ENCODE data around the gene CD86.

CD86 gene

DNA sequence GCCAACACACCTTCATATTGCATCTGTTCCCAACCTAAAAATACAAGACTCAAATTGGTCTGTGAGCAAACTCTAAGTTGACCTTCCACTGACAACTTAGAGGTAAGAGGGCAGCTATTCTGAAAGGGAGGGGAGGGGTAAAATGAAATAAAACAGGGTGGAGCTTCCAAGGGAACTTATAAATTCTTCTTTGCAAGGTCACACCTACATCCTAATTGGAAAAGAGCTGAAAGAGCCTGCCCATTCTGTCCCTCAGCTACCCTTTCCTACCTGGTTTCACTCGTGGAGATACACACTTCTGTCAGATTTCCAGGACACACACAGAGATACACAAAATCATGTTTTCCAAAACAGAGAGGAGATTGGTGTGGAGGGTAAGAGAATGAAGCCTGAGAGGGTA lies 34.1 kb upstream of the CD86 start:
- TF ChIP-seq REST (IDR thresholded peaks at IDR 0.05; ENCODE audit: insufficient read depth in 1 of 2, low read depth in 2 of 2, low read length in 2 of 2) (no peak), SIN3A (IDR thresholded peaks at IDR 0.05; ENCODE audit: borderline replicate concordance, insufficient read depth, low read length) (no peak), POLR2AphosphoS5 (IDR thresholded peaks at IDR 0.05; ENCODE audit: low read depth, low read length) (no peak), TAF1 (IDR thresholded peaks at IDR 0.05; ENCODE audit: borderline replicate concordance, insufficient read depth, low read length) (no peak), FOXP2 (optimal IDR thresholded peaks at IDR 0.05; ENCODE audit: borderline replicate concordance, extremely low read depth, extremely low read length, insufficient read depth) (no peak)

DNA sequence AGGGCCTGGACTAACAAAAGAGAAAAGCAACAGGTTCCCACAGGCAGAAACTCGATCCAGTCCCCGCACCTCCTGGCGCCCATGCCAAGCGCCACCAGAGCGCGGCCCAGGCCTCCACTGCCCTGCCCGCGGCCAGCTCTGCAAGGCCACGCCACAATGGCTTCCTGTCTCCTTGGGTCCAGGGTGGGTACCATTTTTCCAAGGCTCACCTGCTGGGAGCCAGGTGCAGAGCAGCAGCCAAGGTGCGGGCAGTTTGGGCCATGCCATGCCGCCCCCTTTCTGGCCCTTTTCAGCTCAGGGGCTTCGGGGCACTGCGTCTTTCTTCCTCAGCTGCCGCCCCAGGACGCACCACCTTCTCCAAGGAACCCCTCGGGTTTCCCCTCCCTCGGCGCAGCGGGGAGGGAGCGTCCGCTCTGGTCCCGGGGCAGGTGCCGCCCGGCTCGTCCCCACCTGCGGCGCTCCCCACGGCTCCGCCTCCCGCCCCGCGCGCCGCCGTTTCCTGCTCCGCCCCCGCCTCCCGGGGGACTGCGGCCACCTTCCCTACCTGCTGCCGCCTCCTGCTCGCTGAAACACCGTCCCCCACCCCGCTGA lies 33.3 kb upstream of the CD86 start, which contains the start of gene ILDR1:
TSS of gene ILDR1 (minus strand) at position 437 of the 591 bp plus-strand sequence. CDS start at position 267, 170 bp downstream.
- TF ChIP-seq POLR2AphosphoS5 (IDR thresholded peaks at IDR 0.05; ENCODE audit: low read depth, low read length) (no peak), REST (IDR thresholded peaks at IDR 0.05; ENCODE audit: insufficient read depth in 1 of 2, low read depth in 2 of 2, low read length in 2 of 2) (no peak), SIN3A (IDR thresholded peaks at IDR 0.05; ENCODE audit: borderline replicate concordance, insufficient read depth, low read length) (no peak)

- no peak for TF ChIP-seq POLR2AphosphoS5 (IDR thresholded peaks at IDR 0.05; ENCODE audit: low read depth, low read length)
Observed at GRCh38 chr3:122023335-122023910, 31.7 kb upstream of the CD86 start.

- TF ChIP-seq POLR2AphosphoS5 (IDR thresholded peaks at IDR 0.05; ENCODE audit: low read depth, low read length): no peak
- no peak for TF ChIP-seq REST (IDR thresholded peaks at IDR 0.05; ENCODE audit: insufficient read depth in 1 of 2, low read depth in 2 of 2, low read length in 2 of 2)
- no peak for TF ChIP-seq FOXP2 (optimal IDR thresholded peaks at IDR 0.05; ENCODE audit: borderline replicate concordance, extremely low read depth, extremely low read length, insufficient read depth)
- TF ChIP-seq TAF1 (IDR thresholded peaks at IDR 0.05; ENCODE audit: borderline replicate concordance, insufficient read depth, low read length): no peak
Observed at GRCh38 chr3:122024800-122025199, 30.4 kb upstream of the CD86 start.

GRCh38 chr3:122025296-122025695 lies 29.9 kb upstream of the CD86 start:
- TF ChIP-seq TAF1 (IDR thresholded peaks at IDR 0.05; ENCODE audit: borderline replicate concordance, insufficient read depth, low read length) (no peak), POLR2AphosphoS5 (IDR thresholded peaks at IDR 0.05; ENCODE audit: low read depth, low read length) (no peak), SIN3A (IDR thresholded peaks at IDR 0.05; ENCODE audit: borderline replicate concordance, insufficient read depth, low read length) (no peak), FOXP2 (optimal IDR thresholded peaks at IDR 0.05; ENCODE audit: borderline replicate concordance, extremely low read depth, extremely low read length, insufficient read depth) (no peak), REST (IDR thresholded peaks at IDR 0.05; ENCODE audit: insufficient read depth in 1 of 2, low read depth in 2 of 2, low read length in 2 of 2) (no peak)
